Measurements from ENCODE around the gene HRH4.

- TF ChIP-seq CTCF (IDR thresholded peaks at IDR 0.05) (no peak), ZFX (IDR thresholded peaks at IDR 0.05; ENCODE audit: borderline replicate concordance) (no peak)
These were observed 16.6 kb upstream of the HRH4 start for GRCh38 chr18:24443870-24444269.
